Testis (tissue), 3 donors: ENCODE measurements around the gene TAAR2. TPM values are rescaled to one million over a fixed set of nuclear protein-coding genes. Genes with fewer than 3 reads are reported as not detected.

ENCODE experiments used
- DNase-seq: peaks from one replicate; pipeline ENCODE4 v3.0.0-alpha.2; 2019
- H3K27ac ChIP-seq, 2 donors: fragments of 200-600 bp; sonication (generic); one replicate each; pipeline ENCODE4 v1.5.1; 2019
- H3K27me3 ChIP-seq: fragments of 200-600 bp; sonication (generic); one replicate; pipeline ENCODE4 v1.5.1; 2019
- H3K36me3 ChIP-seq: fragments of 200-600 bp; sonication (generic); one replicate; pipeline ENCODE4 v1.5.1; 2017; ENCODE audit warnings: low read depth; ENCODE audit errors: missing control alignments
- H3K4me1 ChIP-seq: fragments of 200-600 bp; sonication (generic); one replicate; pipeline ENCODE4 v1.5.1; 2019
- H3K4me3 ChIP-seq, 2 donors: fragments of 200-600 bp; sonication (generic); one replicate each; pipeline ENCODE4 v1.5.1; 2017 to 2019
- H3K9me3 ChIP-seq: fragments of 200-600 bp; sonication (generic); one replicate; pipeline ENCODE4 v1.5.1; 2017
- POLR2A ChIP-seq: fragments of 450-650 bp; IDR thresholded peaks from one replicate; pipeline ENCODE4 v1.6.1; 2017; ENCODE audit warnings: antibody characterized with exemption, mild to moderate bottlenecking, moderate library complexity
- WGBS, 2 donors: methylation state at CpG; one replicate each; pipeline ENCODE4 v1.1.5; 2018; 5-methylcytosine and 5-hydroxymethylcytosine counted together
- intact Hi-C: fragments of 100-400 bp; cut with DNase I; formaldehyde crosslinking; loops from one replicate; pipeline ENCODE4 v1.15.1; 2023; ENCODE audit warnings: low total_unique reads
- polyA plus RNA-seq: library from polyadenylated mRNA; stranded (reverse); fragments of 350-450 nt; fragmentation: Illumina TruSeq; extraction: RNeasy Lipid Tissue Mini Kit (QIAGEN cat#74804); gene quantifications from one replicate; pipeline ENCODE4 v1.2.3, GENCODE V29; 2014; ENCODE audit warnings: low read depth, low replicate concordance; ENCODE audit not compliant: insufficient read depth
- total RNA-seq, 2 donors: library from RNA; depleted of rRNA; stranded (reverse); fragments of >200 nt; gene quantifications; one replicate each; pipeline ENCODE4 v1.2.3, GENCODE V29; 2016
- TF ChIP-seq, protein P1 (sequence below), 3 experiments: fragments of 450-650 bp in 2 of 3; fragments of 200-600 bp in 1 of 3; sonication (generic) in 1 of 3; IDR thresholded peaks; one replicate each; pipeline ENCODE4 v1.5.1; 2016 to 2019; ENCODE audit warnings: antibody characterized with exemption in 3 of 3, mild to moderate bottlenecking in 2 of 3, moderate library complexity in 1 of 3

The TAAR2 gene
- total and polyA plus RNA-seq, 3 donors from 2014 or later: not detected

- 69 to 78% methylated on average over 4 of the region's 4 CpGs for WGBS, 2 donors
Measured at GRCh38 chr6:132666118-132666517, 42.0 kb upstream of the TAAR2 start.

GRCh38 chr6:132664309-132665034 is 40.4 kb upstream of the TAAR2 start:
- WGBS, 2 donors: 93 to 100% methylated on average over 1 of the region's 1 CpG
- H3K4me3 ChIP-seq: no peak overlapping the region
- H3K36me3 ChIP-seq: no peaks in the 10 kb centered on the region
- H3K27ac ChIP-seq: no peak overlapping the region
- H3K9me3 ChIP-seq: no peaks in the 10 kb centered on the region
- TF ChIP-seq, protein P1, sequence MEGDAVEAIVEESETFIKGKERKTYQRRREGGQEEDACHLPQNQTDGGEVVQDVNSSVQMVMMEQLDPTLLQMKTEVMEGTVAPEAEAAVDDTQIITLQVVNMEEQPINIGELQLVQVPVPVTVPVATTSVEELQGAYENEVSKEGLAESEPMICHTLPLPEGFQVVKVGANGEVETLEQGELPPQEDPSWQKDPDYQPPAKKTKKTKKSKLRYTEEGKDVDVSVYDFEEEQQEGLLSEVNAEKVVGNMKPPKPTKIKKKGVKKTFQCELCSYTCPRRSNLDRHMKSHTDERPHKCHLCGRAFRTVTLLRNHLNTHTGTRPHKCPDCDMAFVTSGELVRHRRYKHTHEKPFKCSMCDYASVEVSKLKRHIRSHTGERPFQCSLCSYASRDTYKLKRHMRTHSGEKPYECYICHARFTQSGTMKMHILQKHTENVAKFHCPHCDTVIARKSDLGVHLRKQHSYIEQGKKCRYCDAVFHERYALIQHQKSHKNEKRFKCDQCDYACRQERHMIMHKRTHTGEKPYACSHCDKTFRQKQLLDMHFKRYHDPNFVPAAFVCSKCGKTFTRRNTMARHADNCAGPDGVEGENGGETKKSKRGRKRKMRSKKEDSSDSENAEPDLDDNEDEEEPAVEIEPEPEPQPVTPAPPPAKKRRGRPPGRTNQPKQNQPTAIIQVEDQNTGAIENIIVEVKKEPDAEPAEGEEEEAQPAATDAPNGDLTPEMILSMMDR (IDR thresholded peaks at IDR 0.05): no peak
- TF ChIP-seq POLR2A: no peak
- intact Hi-C loops: no loop called here
- DNase-seq: no peak
- H3K27me3 ChIP-seq: no peaks in the 10 kb centered on the region
- no peaks in the 10 kb centered on the region for H3K4me1 ChIP-seq

More at GRCh38 chr6:132666118-132666517, 42.0 kb upstream of the TAAR2 start:
- H3K36me3 ChIP-seq: no peaks in the 10 kb centered on the region
- peaks cover 3% of the 10 kb centered on the region for H3K4me1 ChIP-seq
- DNase-seq: no peak
- H3K4me3 ChIP-seq: no peak overlapping the region
- H3K9me3 ChIP-seq: no peaks in the 10 kb centered on the region
- H3K27ac ChIP-seq: no peak overlapping the region
- intact Hi-C loops: no loop called here
- TF ChIP-seq, protein P1 (IDR thresholded peaks at IDR 0.05): no peak
- no peak for TF ChIP-seq POLR2A
- no peaks in the 10 kb centered on the region for H3K27me3 ChIP-seq

- no peak overlapping the region for H3K4me3 ChIP-seq
- H3K27ac ChIP-seq: no peak overlapping the region
- H3K9me3 ChIP-seq: no peaks in the 10 kb centered on the region
- H3K4me1 ChIP-seq: no peaks in the 10 kb centered on the region
- no peaks in the 10 kb centered on the region for H3K27me3 ChIP-seq
- intact Hi-C loops: no loop called here
- no peak for TF ChIP-seq POLR2A
- TF ChIP-seq, protein P1 (IDR thresholded peaks at IDR 0.05): no peak
- no peaks in the 10 kb centered on the region for H3K36me3 ChIP-seq
- 33 to 56% methylated on average over 1 of the region's 1 CpG for WGBS, 2 donors
- DNase-seq: no peak
Measured at GRCh38 chr6:132663661-132664060, 39.6 kb upstream of the TAAR2 start.

- no peak for DNase-seq
- TF ChIP-seq POLR2A: no peak
- TF ChIP-seq, protein P1 (IDR thresholded peaks at IDR 0.05): no peak
- H3K4me3 ChIP-seq: no peak overlapping the region
- no peak overlapping the region for H3K27ac ChIP-seq
- intact Hi-C loops: no loop called here
- no peaks in the 10 kb centered on the region for H3K27me3 ChIP-seq
- H3K9me3 ChIP-seq: no peaks in the 10 kb centered on the region
- no peaks in the 10 kb centered on the region for H3K36me3 ChIP-seq
- H3K4me1 ChIP-seq: no peaks in the 10 kb centered on the region
- WGBS, 2 donors: 70 to 74% methylated on average over 4 of the region's 4 CpGs
Measured at GRCh38 chr6:132661906-132662305, 37.8 kb upstream of the TAAR2 start.

GRCh38 chr6:132659082-132659481 is 35.0 kb upstream of the TAAR2 start, which contains the start of gene TAAR1:
Gene TAAR1, minus strand, starts transcription at chr6:132659182. Its CDS starts 13,179 bp downstream, at chr6:132646003.
- Histone ChIP-seq H3K27me3 (no peaks in the 10 kb centered on the region), H3K27ac (no peak within 1 kb of the TSS), H3K4me1 (no peaks in the 10 kb centered on the region), H3K9me3 (no peaks in the 10 kb centered on the region), H3K4me3 (no peak within 1 kb of the TSS), H3K36me3 (no peaks in the 10 kb centered on the region)
- no peak for TF ChIP-seq POLR2A
- 52 to 78% methylated on average over 3 of the region's 3 CpGs for WGBS, 2 donors
- no peak for DNase-seq
- intact Hi-C loops: no loop called here
